Measurements from ENCODE around the gene RFTN1.

The RFTN1 gene

DNA sequence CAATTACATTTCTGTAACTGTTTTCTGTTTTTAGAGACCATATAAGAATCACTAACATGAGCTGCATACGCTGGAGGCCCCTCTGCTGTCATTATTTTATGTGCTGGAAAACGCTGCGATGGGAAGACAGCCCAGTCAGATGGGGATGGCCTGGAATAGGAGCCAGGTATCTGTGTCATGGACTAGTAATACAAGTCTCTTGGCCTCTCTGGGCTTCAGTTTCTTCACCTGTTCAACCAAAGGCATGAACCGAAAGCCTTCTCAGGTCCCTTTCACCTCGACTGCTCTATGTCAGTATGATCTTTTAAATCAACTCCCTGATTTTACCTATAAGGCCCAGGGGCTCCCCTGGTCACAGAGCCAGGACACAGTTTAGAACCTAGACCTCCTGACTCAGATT, 14.6 kb upstream of the RFTN1 start:
- no peak for DNase-seq

DNA sequence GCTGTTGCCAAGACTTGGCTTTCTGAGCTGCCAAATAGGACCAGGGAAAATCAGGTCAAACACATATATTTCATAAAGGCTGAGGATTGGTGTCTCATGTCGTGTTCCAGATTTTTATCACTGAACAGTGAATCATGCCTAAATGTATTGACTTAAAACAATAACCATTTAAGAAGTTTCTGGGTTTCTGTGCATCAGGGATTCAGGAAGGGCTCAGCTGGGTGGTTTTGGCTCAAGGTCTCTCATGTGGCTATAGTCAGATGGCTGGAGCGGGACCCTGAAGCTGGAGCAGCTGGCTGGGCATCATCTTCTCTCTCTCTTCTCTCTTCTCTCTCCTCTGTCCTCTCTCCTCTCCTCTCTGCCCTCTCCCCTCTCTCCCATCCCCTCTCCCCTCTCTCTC, 10.7 kb upstream of the RFTN1 start:
- DNase-seq = no peak

GRCh38 chr3:16523778-16524177, 10.3 kb upstream of the RFTN1 start:
- no peak for DNase-seq

DNA sequence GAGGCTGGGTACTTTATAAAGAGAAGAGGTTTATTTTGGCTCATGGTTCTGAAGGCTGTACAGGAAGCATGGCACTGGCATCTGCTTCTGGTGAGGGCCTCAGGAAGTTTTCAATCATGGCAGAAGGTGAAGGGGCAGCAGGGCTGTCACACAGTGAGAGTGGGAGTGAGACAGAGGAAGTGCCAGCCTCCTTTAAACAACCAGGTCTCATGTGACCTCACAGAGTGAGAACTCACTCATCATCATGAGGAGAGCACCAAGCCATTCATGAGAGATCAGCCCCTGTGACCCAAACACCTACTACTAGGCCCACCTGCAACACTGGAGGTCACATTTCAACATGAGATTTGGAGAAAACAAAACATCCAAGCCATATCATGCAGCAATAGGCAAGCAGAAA, 9.3 kb upstream of the RFTN1 start:
- DNase-seq = no peak

GRCh38 chr3:16520970-16521881, 7.7 kb upstream of the RFTN1 start:
- no peak for DNase-seq

GRCh38 chr3:16520241-16520969, 6.9 kb upstream of the RFTN1 start:
- no peak for DNase-seq

- no peak for DNase-seq
Observed at GRCh38 chr3:16516695-16517481, 3.4 kb upstream of the RFTN1 start.

DNA sequence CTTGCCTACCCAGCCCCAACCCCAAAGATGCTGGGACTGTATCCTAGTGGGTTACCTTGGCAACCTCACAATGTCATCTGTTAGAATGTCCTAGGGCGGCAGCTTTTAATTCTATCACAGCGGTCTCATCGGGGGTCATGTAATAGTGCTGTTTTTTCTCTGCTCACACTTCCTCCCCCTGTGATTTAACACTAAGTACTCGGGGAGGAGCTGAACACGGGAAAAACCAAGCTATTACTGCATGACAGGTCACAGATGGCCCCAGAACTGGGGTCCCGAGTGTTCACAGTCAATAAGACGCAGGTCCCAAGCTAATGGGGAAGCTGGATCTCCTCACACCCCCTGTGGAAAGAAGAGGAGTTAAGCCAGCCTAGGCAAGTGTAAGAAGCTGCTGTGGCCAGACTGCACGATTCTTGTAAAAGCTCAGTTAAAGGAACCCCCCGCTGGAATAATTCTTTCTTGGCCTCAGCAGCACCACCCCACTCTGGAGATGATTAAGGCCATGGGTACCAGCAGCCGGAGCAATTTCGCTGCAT, 2.5 kb upstream of the RFTN1 start:
- no peak for DNase-seq

DNA sequence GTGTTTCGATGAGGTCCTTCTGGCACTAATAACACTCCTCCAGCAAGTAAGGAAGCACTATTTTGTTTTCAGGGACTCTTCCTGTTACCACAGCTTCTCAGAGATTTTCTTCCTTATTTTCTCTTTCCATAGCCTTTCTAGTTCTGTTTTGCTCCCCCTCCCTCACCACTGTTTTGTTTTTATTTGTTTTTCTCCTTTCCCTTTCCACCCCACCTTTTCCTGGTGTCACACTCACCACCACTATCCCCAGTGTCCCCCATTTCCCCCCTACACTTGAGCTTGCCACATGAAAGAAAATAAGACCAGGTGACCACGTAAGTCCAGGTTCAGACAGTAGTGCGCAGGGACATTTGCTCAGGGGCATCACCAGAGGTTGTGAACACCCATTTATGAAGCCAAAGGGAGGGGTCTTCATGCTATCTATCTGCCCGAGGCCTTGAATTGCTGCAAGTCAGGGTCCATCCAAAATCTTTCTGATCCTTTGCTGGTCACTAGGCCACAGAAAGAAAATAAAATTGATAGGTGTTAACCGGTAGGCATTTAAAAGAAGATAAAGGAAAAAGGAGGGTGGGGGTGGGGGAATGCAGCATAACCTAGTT, 1.4 kb upstream of the RFTN1 start:
- no peak for DNase-seq

DNA sequence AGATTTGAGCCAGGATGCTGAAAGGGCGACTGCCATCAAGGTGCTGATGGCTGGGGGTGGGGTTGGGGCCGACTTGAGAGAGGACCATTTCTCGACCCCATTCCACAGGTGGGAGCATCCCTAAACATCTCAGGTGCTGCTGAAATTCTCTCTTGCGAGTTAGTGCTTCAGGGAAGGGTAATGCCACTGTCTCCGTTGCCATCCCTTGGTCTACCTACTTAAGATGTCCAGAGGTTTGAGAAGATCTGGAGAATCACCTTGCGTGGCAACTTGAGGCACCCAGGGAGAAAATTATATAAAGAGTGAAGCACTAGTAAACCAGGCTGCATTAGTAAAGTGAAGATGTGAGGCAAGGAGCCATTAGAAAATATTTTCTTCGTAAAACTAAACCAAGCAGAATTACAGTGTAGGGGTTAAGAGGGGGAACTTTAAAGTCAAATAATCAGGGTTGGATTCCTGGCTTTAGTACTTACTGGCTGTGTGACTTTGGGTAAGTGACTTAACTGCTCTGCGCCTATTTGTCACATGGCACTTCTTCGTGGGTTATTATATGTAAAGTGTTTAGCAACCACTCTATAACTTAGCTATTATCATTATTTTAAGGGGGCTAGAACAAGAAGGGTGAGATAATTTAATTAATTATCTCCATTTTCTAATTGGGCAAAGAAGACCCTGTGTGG, 662 bp upstream of the RFTN1 start:
- DNase-seq = no peak

DNA sequence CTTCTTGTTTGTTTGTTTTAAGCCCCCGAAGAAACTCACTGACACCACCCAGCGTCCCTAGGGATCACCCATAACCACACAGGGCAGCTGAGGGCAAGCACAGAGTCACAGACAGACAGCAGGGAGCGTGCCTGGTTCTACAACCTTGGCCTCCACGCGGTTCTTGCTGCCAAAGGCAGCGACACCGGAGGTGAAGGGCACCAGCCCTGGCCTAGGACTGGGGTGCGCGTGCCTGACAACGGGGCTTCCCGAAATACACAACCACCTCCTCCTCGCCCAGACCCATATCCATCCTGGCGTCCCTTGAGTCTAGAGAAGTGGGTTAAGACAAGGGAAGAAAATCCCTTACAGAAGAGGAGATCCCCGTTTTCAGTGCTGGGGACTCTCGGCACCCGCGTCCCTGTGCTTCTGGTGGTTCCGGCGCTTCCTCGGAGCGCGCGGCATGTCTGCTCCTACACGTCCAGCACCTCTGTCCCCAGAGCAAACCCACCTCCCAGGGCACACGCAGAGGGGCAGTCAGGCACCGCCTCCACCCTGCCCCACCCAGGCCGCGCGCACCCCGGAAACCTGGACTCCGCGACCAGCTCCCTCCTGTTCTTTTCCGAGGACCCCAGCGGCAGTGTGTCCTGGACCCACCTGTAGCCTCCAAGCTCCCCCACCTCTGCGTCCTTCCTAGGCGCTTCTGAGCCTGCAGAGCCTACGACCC, 911 bp downstream of the RFTN1 start:
- no peak for DNase-seq

DNA sequence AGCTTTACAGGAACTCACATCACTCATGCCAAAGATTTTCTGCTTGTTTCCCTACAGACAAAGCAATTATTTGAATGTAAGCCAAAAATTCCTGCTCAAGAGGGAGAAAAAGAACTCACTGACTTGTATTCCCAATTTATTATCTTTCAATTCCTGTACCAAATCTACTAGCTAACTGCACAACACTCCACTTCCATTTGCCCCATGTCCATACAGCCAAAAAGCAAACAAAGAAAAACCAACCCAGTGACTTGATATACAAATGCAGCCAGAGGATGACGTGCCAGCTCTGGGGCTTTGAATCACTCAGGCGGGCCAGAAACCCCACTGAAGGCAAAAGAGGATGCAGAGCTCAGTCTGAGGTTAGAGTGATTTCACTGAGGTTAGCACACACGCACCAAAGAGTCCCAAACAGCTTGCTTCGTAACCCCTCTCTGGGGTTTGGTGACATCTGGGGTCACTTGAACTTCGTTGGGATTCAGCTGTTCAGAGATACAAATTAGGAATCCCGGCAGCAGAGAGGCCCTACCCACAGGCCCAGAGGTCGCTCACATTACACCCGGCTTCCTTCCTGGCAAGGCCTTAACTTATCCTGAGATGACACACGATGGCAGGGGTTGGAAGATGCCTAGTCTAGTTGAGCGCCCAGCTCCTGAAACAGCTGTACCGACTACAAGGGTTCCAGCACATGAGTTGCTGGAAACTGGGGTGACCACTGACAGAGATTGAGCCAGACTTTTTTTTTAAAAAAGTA, 1.6 kb downstream of the RFTN1 start:
- no peak for DNase-seq

DNA sequence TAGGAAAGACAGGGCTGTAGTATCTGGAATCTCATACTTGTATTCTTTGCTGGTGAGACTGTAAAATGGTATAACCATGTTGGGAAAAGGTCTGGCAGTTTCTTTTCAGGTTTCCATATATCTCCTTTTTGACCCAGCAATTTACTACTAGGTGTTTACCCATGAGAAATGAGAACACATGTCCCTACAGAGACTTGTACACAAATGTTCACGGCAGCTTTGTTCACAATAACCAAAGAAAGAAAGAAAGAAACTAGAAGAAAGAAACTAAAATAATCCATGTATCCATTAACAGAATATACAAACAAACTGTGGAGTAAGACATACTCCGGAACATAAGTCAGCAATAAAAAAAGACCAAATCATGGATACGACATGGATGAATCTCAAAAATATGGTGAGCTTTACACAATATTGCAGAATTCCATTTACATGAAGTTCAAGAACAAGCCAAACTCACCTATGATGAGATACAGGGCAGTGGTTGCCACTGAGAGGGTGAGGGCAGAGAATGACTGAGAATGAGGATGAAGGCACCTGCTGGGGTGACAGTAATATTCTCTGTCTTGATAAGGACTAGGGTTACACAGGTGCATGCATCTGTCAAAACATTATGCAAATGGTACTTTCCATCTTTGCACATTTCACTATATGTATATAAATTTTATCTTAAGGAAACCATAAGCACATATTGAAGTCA, 2.7 kb downstream of the RFTN1 start:
- no peak for DNase-seq

DNA sequence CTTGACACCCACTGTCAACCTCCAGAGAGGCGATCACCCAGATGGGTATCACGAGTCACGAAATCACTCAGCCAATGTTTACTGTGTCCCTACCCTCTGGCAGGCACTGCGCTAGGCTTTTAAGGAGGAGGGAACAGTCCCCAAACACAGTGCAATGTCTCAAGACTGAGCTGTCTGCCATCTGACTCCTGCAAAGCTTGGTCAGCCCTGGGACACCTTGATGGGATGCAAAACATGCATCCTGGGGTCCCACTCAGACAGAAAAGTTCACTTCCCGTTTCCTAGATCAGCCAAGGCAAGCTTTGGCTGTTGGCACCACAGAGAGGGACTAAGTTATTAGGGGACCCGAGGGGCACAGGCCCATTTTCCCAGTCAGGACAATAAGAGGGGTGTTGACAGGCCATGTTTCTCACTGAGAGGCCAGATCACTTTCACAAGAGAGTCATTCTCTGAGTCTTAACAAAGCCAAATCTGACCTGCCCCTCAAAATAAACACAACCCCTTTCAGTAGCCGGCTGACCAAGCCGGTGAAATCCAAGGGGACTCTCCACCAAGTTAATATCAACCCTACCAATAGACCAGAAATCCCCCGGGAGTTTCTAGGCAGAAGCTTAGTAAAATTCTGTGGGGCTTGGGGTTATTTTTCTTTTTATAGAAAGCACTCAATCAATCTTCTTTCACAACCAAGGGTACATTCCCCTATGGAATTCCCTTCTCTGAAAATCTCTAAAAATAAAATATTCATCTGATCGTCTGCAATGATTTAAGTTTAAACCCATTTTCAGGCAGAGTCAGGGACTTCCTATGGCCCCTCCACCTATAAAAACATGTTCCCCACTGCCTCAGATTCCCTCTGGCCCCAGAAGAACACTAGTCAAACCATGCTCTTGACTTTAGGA, 3.5 kb downstream of the RFTN1 start:
- no peak for DNase-seq

DNA sequence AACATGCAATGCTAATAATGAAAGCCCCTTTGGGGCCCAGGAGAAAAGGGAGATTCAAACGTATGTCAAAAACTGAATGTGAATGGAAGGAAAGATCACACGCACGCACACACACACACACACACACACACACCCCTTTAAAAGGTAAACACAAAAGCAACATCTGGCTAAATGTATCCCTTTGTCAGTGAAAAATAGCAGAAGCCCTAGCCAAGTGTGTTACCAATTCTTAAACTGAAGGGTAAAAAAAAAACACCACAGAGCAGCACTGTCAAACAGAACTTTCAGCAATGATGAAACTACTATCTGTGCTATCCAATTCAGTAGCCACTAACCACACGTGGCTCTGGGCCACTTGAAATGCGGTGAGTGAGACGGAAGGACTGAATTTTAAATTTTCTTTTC, 4.9 kb downstream of the RFTN1 start:
- DNase-seq = no peak

DNA sequence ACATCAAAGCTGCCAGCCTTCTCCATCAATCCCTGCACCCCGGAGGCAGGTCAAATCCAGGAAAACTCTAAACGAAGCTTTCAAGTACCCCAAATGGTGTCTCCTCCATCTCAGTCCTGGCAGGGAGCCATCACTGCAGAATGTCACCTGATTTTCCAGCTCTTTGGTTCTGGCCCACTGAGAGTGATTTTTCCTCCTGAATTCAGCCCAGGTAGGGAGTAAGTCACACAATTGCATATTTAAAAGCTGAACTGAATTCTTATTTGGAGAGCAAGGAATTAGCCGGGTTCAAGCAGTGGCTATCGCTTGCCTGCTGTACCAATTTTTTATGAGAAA, 5.3 kb downstream of the RFTN1 start:
- DNase-seq = no peak

DNA sequence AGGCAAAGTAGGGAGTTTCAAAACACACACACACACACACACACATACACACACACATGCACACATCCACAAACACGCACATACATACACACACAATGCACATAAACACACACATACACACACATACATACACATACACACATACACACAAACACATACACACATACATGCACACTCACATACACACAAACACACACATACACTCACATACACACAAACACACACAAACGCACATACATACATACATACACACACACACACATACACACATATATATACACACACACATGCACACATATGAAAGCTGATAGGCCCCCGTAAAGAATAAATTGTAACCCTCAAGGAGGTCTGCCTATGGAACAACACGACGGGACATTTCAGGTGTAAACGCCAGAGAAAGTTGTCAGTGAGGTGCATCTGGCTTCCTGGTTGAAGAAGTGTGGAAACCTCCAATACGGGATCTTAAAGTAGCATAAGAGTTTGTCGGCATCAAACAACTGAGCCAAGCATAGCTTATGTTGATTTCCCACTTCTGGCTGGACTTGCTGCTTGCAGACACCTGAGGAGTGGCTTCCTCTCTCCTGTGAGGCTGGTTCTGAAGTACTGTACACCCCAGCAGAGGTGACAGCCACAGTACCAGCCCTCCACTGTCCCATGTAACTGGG, 5.8 kb downstream of the RFTN1 start:
- no peak for DNase-seq

- no peak for DNase-seq
Observed at GRCh38 chr3:16506884-16507577, 6.5 kb downstream of the RFTN1 start.

Measured in NCI-H1048 (cell line).